ENCODE measurements around the gene RICTOR. TPM values are rescaled to one million over a fixed set of nuclear protein-coding genes. Genes with fewer than 3 reads are reported as not detected.

RICTOR gene
- polyA plus RNA-seq, 3 donors, result 3.5 to 12.8 (median 7.0) TPM

DNA sequence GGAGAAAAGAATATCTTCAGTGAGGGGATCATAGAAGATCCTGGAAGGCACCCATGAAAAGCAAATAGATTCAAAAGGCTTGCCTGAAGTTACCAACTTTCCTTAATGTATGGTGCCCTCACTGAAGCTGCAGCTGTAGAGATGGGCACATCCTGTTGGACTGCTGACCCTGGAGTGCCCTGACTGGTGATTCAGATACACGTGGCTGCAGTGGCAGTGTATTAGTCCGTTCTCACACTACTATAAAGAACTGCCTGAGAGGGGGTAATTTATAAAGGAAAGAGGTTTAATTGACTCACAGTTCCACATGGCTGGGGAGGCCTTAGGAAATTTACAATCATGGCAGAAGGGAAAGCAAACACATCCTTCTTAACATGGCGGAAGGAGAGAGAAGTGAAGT is 148.1 kb downstream of the RICTOR start:
- no peaks in the 10 kb centered on the region for H3K9me3 ChIP-seq (replicated peaks in 1 of 2; ENCODE audit: control insufficient read depth in 1 of 2, insufficient read depth in 1 of 2, low read length in 2 of 2)
- H2AFZ ChIP-seq (ENCODE audit: insufficient read depth, low read depth, low read length, poor library complexity, severe bottlenecking), result no peak overlapping the region
- no peaks in the 10 kb centered on the region for H3K36me3 Mint-ChIP-seq
- intact Hi-C loops (cut with micrococcal nuclease), result loop anchor here in 1 of 2 donors (10.0 kb wide), 1 partner anchor 481 kb away; no protein-coding TSS in a partner anchor
- H4K20me1 ChIP-seq (ENCODE audit: insufficient read depth, low read length), result no peaks in the 10 kb centered on the region
- H3K4me2 ChIP-seq (replicated peaks; ENCODE audit: extremely low read depth, low read length, poor library complexity, severe bottlenecking), result no peak overlapping the region
- TF ChIP-seq, protein P1, sequence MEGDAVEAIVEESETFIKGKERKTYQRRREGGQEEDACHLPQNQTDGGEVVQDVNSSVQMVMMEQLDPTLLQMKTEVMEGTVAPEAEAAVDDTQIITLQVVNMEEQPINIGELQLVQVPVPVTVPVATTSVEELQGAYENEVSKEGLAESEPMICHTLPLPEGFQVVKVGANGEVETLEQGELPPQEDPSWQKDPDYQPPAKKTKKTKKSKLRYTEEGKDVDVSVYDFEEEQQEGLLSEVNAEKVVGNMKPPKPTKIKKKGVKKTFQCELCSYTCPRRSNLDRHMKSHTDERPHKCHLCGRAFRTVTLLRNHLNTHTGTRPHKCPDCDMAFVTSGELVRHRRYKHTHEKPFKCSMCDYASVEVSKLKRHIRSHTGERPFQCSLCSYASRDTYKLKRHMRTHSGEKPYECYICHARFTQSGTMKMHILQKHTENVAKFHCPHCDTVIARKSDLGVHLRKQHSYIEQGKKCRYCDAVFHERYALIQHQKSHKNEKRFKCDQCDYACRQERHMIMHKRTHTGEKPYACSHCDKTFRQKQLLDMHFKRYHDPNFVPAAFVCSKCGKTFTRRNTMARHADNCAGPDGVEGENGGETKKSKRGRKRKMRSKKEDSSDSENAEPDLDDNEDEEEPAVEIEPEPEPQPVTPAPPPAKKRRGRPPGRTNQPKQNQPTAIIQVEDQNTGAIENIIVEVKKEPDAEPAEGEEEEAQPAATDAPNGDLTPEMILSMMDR (IDR thresholded peaks at IDR 0.05), result no peak
- no peak overlapping the region for H3K4me3 ChIP-seq (replicated peaks in 1 of 3; ENCODE audit: low read depth in 2 of 3, low read length in 3 of 3)
- H3K4me1 ChIP-seq (ENCODE audit: control insufficient read depth in 1 of 2, insufficient read depth in 2 of 2, low read length in 2 of 2), result no peaks in the 10 kb centered on the region
- no peak for DNase-seq
- no CpG with 5 or more reads among the region's 3 CpGs for WGBS (ENCODE audit: insufficient coverage)
- peaks cover 15 to 40% (median 17%) of the 10 kb centered on the region in 3 donors for H3K27me3 Mint-ChIP-seq (ENCODE audit: low read depth in 3 of 3)
- no peaks in the 10 kb centered on the region for H3K36me3 ChIP-seq (replicated peaks in 1 of 2; ENCODE audit: control insufficient read depth in 1 of 2, insufficient read depth in 2 of 2, low read length in 2 of 2)
- H3K9me3 Mint-ChIP-seq, result peaks cover 0 to 12% (median 4%) of the 10 kb centered on the region in 7 donors
- H3K27ac ChIP-seq (ENCODE audit: low read depth in 1 of 2, low read length in 2 of 2), result no peak overlapping the region
- no peak overlapping the region for H3K4me3 Mint-ChIP-seq
- peaks cover 18 to 21% of the 10 kb centered on the region in 2 donors for H3K27me3 ChIP-seq (ENCODE audit: control insufficient read depth in 2 of 2, insufficient read depth in 2 of 2, low read length in 2 of 2)
- H3K79me2 ChIP-seq (ENCODE audit: insufficient read depth, low read length), result no peaks in the 10 kb centered on the region
- no peak overlapping the region for H3K9ac ChIP-seq (ENCODE audit: insufficient read depth, low read length, poor library complexity, severe bottlenecking)
- no peak overlapping the region for H3K27ac Mint-ChIP-seq
- no peaks in the 10 kb centered on the region for H3K4me1 Mint-ChIP-seq

DNA sequence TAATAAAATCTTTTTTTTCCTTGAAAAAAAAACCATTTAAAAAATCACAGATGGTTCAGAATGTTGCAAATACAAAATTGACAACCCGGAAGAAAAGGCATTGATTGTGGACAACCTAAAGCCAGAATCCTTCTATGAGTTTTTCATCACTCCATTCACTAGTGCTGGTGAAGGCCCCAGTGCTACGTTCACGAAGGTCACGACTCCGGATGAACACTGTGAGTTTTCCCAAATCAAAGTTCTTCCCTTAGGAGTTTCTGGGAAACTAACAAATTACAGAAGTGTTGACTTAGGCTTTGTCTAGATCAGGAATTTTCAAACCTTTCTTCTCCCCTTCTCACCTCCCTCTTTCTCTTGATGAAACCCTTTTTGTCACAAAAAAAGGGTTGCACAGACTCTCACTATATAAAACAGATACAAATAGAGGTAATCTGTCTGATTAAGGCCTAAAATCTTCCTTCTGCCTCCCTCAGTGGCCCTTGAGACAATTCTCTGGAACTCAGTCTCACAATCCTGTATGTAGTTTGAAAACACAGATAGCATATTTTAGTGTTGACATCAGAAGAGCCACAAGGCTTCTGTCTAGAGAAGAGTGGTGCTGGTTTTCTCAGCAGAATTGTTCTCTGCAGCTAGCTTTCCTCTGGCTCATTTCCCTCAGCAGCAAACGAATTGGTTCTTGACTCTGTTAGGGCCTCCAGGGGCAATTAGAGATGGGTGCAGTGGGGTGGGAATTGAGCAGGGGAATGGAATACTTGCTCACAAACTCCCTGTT is 148.9 kb downstream of the RICTOR start:
- no peak overlapping the region for H3K9ac ChIP-seq (ENCODE audit: insufficient read depth, low read length, poor library complexity, severe bottlenecking)
- H4K20me1 ChIP-seq (ENCODE audit: insufficient read depth, low read length), result no peaks in the 10 kb centered on the region
- H3K36me3 ChIP-seq (replicated peaks in 1 of 2; ENCODE audit: control insufficient read depth in 1 of 2, insufficient read depth in 2 of 2, low read length in 2 of 2), result no peaks in the 10 kb centered on the region
- WGBS (ENCODE audit: insufficient coverage), result no CpG with 5 or more reads among the region's 6 CpGs
- peaks cover 0 to 12% (median 4%) of the 10 kb centered on the region in 7 donors for H3K9me3 Mint-ChIP-seq
- no peaks in the 10 kb centered on the region for H3K4me1 Mint-ChIP-seq
- no peaks in the 10 kb centered on the region for H3K9me3 ChIP-seq (replicated peaks in 1 of 2; ENCODE audit: control insufficient read depth in 1 of 2, insufficient read depth in 1 of 2, low read length in 2 of 2)
- H3K4me2 ChIP-seq (replicated peaks; ENCODE audit: extremely low read depth, low read length, poor library complexity, severe bottlenecking), result no peak overlapping the region
- H3K4me3 Mint-ChIP-seq, result no peak overlapping the region
- H3K27ac ChIP-seq (ENCODE audit: low read depth in 1 of 2, low read length in 2 of 2), result no peak overlapping the region
- no peaks in the 10 kb centered on the region for H3K79me2 ChIP-seq (ENCODE audit: insufficient read depth, low read length)
- no peak overlapping the region for H3K4me3 ChIP-seq (replicated peaks in 1 of 3; ENCODE audit: low read depth in 2 of 3, low read length in 3 of 3)
- TF ChIP-seq, protein P1 (IDR thresholded peaks at IDR 0.05), result no peak
- intact Hi-C loops (cut with micrococcal nuclease), result loop anchor here in 1 of 2 donors (10.0 kb wide), 1 partner anchor 481 kb away; no protein-coding TSS in a partner anchor
- DNase-seq, result no peak
- no peaks in the 10 kb centered on the region for H3K36me3 Mint-ChIP-seq
- H2AFZ ChIP-seq (ENCODE audit: insufficient read depth, low read depth, low read length, poor library complexity, severe bottlenecking), result no peak overlapping the region
- H3K27me3 ChIP-seq (ENCODE audit: control insufficient read depth in 2 of 2, insufficient read depth in 2 of 2, low read length in 2 of 2), result peaks cover 23% of the 10 kb centered on the region in 2 donors
- H3K4me1 ChIP-seq (ENCODE audit: control insufficient read depth in 1 of 2, insufficient read depth in 2 of 2, low read length in 2 of 2), result no peaks in the 10 kb centered on the region
- H3K27me3 Mint-ChIP-seq (ENCODE audit: low read depth in 3 of 3), result peaks cover 14 to 39% (median 15%) of the 10 kb centered on the region in 3 donors
- no peak overlapping the region for H3K27ac Mint-ChIP-seq

All from CD14-positive monocyte (primary cell).